SK-N-SH (cell line): ENCODE results near the gene SIRPA.

Experiments used
- RCOR1 ChIP-seq: fragments of 150-350 bp; IDR thresholded peaks from 2 replicates; pipeline ENCODE4 v1.6.1; 2017; ENCODE audit warnings: antibody characterized with exemption, low read length
- TF ChIP-seq, protein P1 (sequence below): fragments of 150-350 bp; IDR thresholded peaks from 2 replicates; pipeline ENCODE4 v1.6.1; 2017; ENCODE audit warnings: antibody characterized with exemption, low read length, low read depth, borderline replicate concordance

DNA sequence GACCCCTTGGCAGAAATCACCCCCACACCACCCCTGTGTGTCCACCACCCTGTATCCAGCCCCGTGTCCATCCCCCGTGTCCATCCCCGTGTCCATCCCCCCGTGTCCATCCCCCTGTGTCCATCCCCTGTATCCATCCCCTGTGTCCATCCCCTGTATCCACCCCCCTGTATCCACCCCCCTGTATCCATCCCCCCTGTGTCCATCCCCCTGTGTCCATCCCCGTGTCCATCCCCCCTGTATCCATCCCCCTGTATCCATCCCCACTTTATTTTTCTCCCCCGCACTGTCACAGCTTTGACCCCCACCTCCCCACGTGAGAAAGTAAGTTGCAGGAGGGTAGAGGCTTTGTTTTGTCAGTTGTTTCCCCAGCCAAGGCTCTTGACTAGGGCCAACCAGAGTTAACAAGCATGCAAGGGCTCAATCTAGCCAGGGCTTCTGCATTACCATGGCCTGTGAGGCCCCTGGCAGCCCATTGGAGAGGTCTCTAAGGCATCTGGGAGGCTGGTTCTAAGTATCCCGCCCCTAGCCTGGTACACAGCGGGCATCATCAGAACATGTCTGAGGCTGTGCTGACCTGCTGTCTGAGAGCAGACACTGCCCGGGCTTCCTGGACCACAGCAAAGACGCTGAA, 18.1 kb upstream of the SIRPA start:
- TF ChIP-seq, protein P1, sequence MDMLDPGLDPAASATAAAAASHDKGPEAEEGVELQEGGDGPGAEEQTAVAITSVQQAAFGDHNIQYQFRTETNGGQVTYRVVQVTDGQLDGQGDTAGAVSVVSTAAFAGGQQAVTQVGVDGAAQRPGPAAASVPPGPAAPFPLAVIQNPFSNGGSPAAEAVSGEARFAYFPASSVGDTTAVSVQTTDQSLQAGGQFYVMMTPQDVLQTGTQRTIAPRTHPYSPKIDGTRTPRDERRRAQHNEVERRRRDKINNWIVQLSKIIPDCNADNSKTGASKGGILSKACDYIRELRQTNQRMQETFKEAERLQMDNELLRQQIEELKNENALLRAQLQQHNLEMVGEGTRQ = no peak
- TF ChIP-seq RCOR1 = no peak
